ENCODE measurements around the gene CLEC2B.

The CLEC2B gene

DNA sequence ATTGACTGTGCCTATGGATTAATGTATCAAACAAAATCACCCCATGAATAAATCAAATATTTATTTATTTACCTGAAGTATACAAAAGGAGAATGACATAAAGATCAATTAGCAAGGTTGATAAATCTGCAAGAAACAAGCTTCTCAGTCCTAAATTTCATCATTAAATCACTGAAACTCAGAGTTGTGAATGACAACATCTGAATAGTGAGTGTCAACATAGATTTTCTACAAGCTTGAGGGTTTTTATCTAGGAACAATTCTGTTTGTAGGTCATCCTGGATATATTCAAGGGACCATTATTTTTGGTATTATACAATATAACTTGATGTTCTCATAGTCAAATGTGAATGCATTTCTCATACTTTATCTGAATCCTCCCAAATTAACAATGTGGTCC, 59.3 kb downstream of the CLEC2B start:
- DNase-seq, result no peak

DNA sequence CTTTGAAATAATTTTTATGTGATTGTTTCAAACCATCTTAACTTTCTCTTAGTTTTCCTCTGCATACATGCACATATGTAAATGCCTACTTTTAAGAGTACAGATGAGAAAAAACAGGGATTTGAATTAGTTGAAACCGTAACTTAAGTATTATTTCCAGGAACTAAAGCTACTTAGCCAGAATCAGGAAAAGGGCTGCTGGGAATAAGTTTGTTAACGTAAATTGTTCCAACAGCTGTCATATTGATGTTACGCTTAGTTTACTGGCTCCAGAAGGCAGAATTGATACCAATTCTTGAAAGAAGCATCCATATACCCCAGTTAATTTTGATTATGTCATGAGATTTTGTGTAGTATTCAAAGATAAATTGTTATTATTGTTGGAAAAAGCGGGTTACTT, 59.8 kb downstream of the CLEC2B start:
- DNase-seq, result no peak

DNA sequence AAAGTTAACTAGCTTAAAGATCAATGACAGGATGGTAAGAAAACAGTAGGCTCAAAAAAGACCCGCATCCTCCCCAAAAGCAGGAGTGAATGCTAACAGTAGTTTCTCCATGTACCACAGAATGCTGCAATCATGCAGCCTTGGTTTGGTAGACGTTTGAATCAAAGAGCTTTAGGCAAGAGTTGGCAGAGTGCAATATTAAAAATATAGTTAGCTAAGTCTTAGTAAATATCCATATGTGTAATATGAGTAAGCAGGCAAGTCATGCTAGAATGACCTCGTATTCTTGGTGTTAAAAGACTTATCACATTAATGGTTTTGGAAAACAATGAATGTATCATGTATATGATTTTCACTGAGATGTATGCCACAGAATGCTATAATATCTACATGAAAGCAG, 60.6 kb downstream of the CLEC2B start:
- DNase-seq, result no peak

DNA sequence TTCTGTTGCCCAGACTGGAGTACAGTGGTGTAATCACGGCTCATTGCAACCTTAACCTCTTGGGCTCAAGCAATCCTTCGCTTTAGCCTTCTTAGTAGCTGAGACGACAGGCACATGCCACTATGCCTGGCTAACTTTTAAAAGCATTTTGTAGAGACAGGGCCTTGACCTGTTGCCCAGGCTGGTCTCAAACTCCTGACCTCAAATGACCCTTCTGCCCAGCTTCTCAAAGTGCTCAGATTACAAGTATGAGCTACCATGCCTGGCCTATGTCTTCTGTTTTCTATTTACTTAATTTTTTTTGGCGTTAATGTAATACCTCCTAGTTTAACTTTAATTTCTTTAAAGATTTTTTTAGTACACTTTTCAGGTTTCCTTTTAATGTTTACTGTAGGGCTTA, 62.4 kb downstream of the CLEC2B start:
- no peak for DNase-seq

- DNase-seq, result no peak
These were observed 63.3 kb downstream of the CLEC2B start for GRCh38 chr12:9805883-9806282.
